ENCODE results near the gene TPCN1. TPM values are rescaled to one million over a fixed set of nuclear protein-coding genes. Genes with fewer than 3 reads are reported as not detected.

Gene TPCN1
- total and polyA plus RNA-seq, 2 of the 13 experiments (the other 11 are each of a cell fraction or from before 2014, with no cell fraction given): 8.0 to 26.8 TPM

- DNase-seq (ENCODE audit: low spot score) (no peak), FAIRE-seq (no peak), ATAC-seq (no peak)
- intact Hi-C loops (cut with micrococcal nuclease; ENCODE audit: unreplicated experiment): no loop called here
- BruUV-seq (replicated peaks): TSS peak; percentile 88
- 0 out of 5 replicates have a peak, but pooled peaks cover 0 to 1% of the 10 kb centered on the region in 2 experiments for H3K27me3 ChIP-seq (ENCODE audit: control insufficient read depth in 1 of 2, insufficient read depth in 2 of 2, low read length in 2 of 2)
- no peak overlapping the region for H2AFZ ChIP-seq (ENCODE audit: low read length)
- peak overlapping the region; percentile 46 to 71 (median 55) for H3K4me3 ChIP-seq (replicated peaks in 1 of 3; ENCODE audit: insufficient read depth in 1 of 3, low read depth in 2 of 3, low read length in 3 of 3)
- 48% methylated on average over 27 of the region's 27 CpGs for WGBS (ENCODE audit: low lambda C conversion rate)
- no peaks in the 10 kb centered on the region for H3K79me2 ChIP-seq (ENCODE audit: insufficient read depth, low read length)
- no peaks in the 10 kb centered on the region for H4K20me1 ChIP-seq (ENCODE audit: insufficient read depth, low read length)
- peak overlapping the region; percentile 98 for H3K4me2 ChIP-seq (ENCODE audit: low read depth, low read length)
- no peak overlapping the region for H3K27ac ChIP-seq (ENCODE audit: extremely low read length, insufficient read depth, low read length)
- ChIA-PET POLR2A (interaction anchor here (1.0 to 1.4 kb wide), 6 partner anchors 12 to 149 kb away, joined by 3 to 14 read pairs (median 6); partner anchors contain the start of genes DDX54, PLBD2, RITA1 and SDSL), CTCF (ENCODE audit: low intra/inter-chr PET ratio, low total read pairs) (no interaction called here)
- no peaks in the 10 kb centered on the region for H3K36me3 ChIP-seq (replicated peaks in 1 of 2; ENCODE audit: control insufficient read depth in 1 of 2, insufficient read depth in 2 of 2, low read length in 2 of 2)
- H3K4me1 ChIP-seq (ENCODE audit: insufficient read depth, low read length): peaks cover 22% of the 10 kb centered on the region
- in situ Hi-C loops (cut with HindIII; ENCODE audit: extremely low pct_ligation_motif_present, low pct_unique_long_range_greater_than_20kb): no loop called here
- peak overlapping the region; percentile 72 for H3K9ac ChIP-seq (ENCODE audit: insufficient read depth, low read depth, low read length)
- H3K9me3 ChIP-seq (ENCODE audit: low read length): no peaks in the 10 kb centered on the region
- TF ChIP-seq FOXA1 (IDR thresholded peaks at IDR 0.05) (no peak), FOXA1 (CRISPR knock-in tag; IDR thresholded peaks at IDR 0.05) (no peak), MEIS2 (CRISPR knock-in tag; IDR thresholded peaks at IDR 0.05) (no peak), NFKBIZ (CRISPR knock-in tag; IDR thresholded peaks at IDR 0.05) (no peak), ZNF205 (CRISPR knock-in tag; IDR thresholded peaks at IDR 0.05) (no peak), KMT2B (CRISPR knock-in tag; IDR thresholded peaks at IDR 0.05) (no peak), KDM4B (CRISPR knock-in tag; IDR thresholded peaks at IDR 0.05) (no peak), NFIB (CRISPR knock-in tag; IDR thresholded peaks at IDR 0.05; ENCODE audit: borderline replicate concordance) (no peak), MED8 (CRISPR knock-in tag; IDR thresholded peaks at IDR 0.05; ENCODE audit: insufficient replicate concordance) (no peak), ARID5B (CRISPR knock-in tag; IDR thresholded peaks at IDR 0.05) (no peak), ZNF10 (CRISPR knock-in tag; IDR thresholded peaks at IDR 0.05; ENCODE audit: borderline replicate concordance, low read depth) (no peak), DNMT3B (CRISPR knock-in tag; conservative IDR thresholded peaks at IDR 0.05) (no peak)
These were observed 112.9 kb downstream of the TPCN1 start for GRCh38 chr12:113333877-113334785.
